Tibial nerve (tissue), 4 donors: Measurements from ENCODE around the gene MEF2D.

Source experiments
- EP300 ChIP-seq, 2 donors: sonication (generic); formaldehyde crosslinking; IDR thresholded peaks; one replicate each; pipeline ENCODE4 v1.6.1; 2017; ENCODE audit warnings: antibody characterized with exemption in 2 of 2, mild to moderate bottlenecking in 1 of 2
- POLR2A ChIP-seq, 2 donors: fragments of 450-650 bp; IDR thresholded peaks; one replicate each; pipeline ENCODE4 v1.6.1; 2017; ENCODE audit warnings: antibody characterized with exemption in 2 of 2, mild to moderate bottlenecking in 2 of 2, moderate library complexity in 2 of 2
- TF ChIP-seq, protein P1 (sequence below), 5 experiments: fragments of 200-600 bp in 3 of 5; fragments of 450-650 bp in 2 of 5; sonication (generic) in 3 of 5; IDR thresholded peaks; one replicate each; pipeline ENCODE4 v1.5.1; 2016 to 2019; ENCODE audit warnings: antibody characterized with exemption in 5 of 5, mild to moderate bottlenecking in 3 of 5, moderate library complexity in 2 of 5

GRCh38 chr1:156486421-156487344, 13.9 kb downstream of the MEF2D start:
- TF ChIP-seq, protein P1, sequence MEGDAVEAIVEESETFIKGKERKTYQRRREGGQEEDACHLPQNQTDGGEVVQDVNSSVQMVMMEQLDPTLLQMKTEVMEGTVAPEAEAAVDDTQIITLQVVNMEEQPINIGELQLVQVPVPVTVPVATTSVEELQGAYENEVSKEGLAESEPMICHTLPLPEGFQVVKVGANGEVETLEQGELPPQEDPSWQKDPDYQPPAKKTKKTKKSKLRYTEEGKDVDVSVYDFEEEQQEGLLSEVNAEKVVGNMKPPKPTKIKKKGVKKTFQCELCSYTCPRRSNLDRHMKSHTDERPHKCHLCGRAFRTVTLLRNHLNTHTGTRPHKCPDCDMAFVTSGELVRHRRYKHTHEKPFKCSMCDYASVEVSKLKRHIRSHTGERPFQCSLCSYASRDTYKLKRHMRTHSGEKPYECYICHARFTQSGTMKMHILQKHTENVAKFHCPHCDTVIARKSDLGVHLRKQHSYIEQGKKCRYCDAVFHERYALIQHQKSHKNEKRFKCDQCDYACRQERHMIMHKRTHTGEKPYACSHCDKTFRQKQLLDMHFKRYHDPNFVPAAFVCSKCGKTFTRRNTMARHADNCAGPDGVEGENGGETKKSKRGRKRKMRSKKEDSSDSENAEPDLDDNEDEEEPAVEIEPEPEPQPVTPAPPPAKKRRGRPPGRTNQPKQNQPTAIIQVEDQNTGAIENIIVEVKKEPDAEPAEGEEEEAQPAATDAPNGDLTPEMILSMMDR (IDR thresholded peaks at IDR 0.05) = no peak
- TF ChIP-seq POLR2A (IDR thresholded peaks at IDR 0.05) = no peak
- TF ChIP-seq EP300 (IDR thresholded peaks at IDR 0.05) = no peak
